ENCODE measurements around the gene TUBB3. TPM values are rescaled to one million over a fixed set of nuclear protein-coding genes. Genes with fewer than 3 reads are reported as not detected.

The TUBB3 gene
- total RNA-seq, 1 donor from 2014 or later: 833 TPM

DNA sequence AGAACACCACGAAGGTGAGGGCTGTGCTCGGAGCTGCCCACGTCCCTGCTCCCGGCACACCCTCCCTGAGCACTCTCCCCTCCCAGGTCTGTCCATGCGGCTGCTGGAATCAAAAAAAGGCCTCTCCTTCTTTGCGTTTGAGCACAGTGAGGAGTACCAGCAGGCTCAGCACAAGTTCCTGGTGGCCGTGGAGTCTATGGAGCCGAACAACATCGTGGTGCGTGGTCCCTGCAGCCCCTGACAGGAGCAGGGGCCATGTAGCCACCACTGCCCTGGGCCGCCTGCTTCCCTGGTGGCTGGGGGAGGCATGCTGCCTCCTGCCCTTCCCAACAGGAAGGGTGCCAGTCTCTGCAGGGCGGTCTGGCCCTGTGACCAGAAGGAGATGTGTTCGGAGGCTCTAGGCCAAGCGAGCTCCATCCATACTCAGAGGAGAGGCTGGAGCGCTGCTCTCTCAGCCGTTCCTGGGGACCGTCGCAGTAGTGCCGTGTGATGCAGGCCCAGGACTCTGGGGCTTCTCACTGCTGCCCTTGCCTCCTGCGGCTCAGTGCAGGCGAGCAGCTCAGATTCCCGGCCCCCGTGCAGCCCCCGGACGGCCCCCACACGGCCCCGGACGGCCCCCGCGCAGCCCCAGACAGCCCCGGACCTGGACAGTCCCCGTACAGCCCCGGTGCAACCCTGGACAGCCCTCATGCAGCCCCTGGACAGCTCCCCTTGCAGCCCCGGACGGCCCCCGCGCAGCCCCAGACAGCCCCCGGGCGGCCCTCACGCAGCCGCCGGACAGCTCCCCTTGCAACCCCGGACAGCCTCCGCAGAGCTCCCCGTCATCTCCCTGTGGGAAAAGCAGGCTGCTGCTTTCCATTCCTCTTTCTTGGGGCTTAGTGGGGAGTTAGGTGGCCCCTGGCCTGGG, 29.2 kb upstream of the TUBB3 start:
- no peak overlapping the region for H3K4me3 ChIP-seq (ENCODE audit: low read depth, low read length)
- TF ChIP-seq, protein P1, sequence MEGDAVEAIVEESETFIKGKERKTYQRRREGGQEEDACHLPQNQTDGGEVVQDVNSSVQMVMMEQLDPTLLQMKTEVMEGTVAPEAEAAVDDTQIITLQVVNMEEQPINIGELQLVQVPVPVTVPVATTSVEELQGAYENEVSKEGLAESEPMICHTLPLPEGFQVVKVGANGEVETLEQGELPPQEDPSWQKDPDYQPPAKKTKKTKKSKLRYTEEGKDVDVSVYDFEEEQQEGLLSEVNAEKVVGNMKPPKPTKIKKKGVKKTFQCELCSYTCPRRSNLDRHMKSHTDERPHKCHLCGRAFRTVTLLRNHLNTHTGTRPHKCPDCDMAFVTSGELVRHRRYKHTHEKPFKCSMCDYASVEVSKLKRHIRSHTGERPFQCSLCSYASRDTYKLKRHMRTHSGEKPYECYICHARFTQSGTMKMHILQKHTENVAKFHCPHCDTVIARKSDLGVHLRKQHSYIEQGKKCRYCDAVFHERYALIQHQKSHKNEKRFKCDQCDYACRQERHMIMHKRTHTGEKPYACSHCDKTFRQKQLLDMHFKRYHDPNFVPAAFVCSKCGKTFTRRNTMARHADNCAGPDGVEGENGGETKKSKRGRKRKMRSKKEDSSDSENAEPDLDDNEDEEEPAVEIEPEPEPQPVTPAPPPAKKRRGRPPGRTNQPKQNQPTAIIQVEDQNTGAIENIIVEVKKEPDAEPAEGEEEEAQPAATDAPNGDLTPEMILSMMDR (conservative IDR thresholded peaks at IDR 0.05; ENCODE audit: low read depth, low read length): no peak
- no peak for DNase-seq (ENCODE audit: low read depth)

DNA sequence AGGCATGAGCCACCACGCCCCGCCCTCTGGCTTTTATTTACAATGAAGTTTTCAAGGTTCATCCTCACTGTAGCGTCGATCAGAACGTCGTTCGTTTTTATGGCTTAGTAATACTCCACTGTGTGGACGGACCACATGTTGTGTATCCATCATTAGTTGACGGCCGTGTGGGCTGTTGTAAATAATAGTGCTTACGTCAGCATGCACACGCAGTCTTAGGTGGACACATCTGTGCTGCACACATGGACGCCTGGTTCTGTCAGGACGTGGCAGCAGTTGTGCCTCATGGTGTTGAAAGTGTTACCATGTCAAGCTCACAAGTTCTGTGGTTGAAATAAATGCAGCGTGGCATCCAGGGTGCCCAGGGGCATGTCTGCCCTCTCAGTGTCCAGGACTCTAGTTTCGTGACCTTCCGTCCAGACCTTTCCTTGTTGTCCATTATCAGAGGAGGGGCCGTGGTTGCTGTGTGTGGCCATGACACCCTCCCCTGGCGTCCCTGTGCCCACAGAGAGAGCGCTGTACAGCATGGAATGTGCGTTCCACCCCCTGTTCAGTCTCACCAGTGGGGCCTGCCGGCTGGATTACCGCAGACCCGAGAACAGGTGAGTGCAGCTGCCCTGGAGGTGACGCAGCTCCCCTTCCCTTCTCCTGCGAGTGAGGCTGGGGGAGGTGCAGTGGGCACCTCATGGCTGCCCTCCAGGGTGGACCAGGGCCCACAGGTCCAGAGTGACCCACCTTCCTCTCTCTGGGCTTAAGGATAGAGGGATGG, 27.5 kb upstream of the TUBB3 start:
- TF ChIP-seq, protein P1 (conservative IDR thresholded peaks at IDR 0.05; ENCODE audit: low read depth, low read length): no peak
- H3K4me3 ChIP-seq (ENCODE audit: low read depth, low read length): no peak overlapping the region
- no peak for DNase-seq (ENCODE audit: low read depth)

DNA sequence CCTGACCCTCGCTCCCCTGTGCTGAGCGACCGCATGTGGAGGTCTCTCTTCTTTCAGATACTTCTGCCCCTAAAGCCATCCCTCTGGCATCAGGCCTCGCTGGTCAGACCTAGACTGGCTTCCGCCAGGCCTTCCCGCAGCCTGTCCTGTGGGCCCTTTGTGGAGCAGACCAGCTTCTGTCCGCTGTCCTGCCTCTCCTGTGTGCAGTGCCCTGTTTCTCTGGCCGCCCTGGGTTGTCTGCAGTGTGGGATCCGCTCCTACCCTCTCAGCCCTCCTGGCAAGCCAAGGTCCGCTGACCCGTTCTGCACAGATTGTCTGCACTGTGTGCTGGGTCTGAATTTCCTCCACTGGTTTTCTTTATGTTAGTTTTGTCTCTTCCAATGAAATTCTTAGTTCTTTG, 25.9 kb upstream of the TUBB3 start:
- H3K4me3 ChIP-seq (ENCODE audit: low read depth, low read length): no peak overlapping the region
- TF ChIP-seq, protein P1 (conservative IDR thresholded peaks at IDR 0.05; ENCODE audit: low read depth, low read length): no peak
- no peak for DNase-seq (ENCODE audit: low read depth)

DNA sequence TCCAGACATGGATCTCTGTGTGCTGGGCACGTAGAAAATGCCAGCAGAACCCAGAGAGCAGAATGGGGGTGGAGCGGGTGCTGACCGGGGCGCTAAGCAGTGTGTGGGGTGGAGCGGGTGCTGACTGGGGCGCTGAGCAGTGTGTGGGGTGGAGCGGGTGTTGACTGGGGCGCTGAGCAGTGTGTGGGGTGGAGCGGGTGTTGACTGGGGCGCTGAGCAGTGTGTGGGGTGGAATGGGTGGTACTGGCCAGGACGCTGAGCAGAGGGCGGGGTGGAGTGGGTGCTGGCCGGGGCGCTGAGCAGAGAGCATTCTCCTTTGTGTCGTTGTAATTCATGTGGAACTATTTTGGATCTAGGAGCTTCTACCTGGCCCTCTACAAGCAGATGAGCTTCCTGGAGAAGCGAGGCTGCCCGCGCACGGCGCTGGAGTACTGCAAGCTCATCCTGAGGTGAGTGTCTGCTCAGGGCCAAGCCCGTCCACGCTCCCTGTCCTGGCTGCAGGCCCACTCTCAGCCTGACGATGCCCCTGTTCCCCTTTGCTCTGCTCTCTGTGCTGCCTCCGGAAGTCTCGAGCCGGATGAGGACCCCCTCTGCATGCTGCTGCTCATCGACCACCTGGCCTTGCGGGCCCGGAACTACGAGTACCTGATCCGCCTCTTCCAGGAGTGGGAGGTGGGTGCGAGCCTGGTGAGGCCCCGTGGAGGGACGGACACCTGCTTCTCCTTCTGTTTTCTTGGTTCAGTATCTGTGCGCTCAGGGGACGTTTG, 24.8 kb upstream of the TUBB3 start:
- DNase-seq (ENCODE audit: low read depth): no peak
- H3K4me3 ChIP-seq (ENCODE audit: low read depth, low read length): no peak overlapping the region
- TF ChIP-seq, protein P1 (conservative IDR thresholded peaks at IDR 0.05; ENCODE audit: low read depth, low read length): no peak

DNA sequence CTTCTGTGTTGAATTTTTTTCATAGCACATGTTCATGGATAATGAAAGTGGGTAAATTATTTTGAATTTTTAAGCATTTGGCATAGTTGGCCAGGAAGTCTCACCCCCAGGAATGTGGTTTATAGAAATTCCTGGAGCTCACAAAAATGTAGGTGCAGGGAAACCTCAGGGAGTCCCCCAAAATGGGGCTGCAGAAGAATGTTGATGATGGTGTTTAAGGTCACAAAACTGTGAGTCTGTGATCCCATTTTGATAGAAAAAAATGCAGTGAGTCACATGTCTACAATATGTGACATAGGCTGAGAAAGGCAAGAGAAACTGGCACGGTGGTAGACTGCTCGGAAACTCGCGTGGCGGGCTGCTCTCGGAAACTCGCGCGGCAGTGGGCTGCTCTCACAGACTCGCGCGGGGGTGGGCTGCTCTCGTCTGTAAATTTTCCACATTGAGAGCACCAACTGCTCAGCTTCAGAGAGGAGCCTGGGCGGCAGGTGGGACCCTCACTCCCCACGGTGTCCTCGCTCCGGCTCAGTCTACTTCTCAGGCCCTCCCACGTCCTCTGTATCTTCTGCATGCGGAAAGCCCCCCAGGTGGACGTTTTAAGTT, 23.2 kb upstream of the TUBB3 start:
- no peak for DNase-seq (ENCODE audit: low read depth)
- no peak overlapping the region for H3K4me3 ChIP-seq (ENCODE audit: low read depth, low read length)
- TF ChIP-seq, protein P1 (conservative IDR thresholded peaks at IDR 0.05; ENCODE audit: low read depth, low read length): no peak

DNA sequence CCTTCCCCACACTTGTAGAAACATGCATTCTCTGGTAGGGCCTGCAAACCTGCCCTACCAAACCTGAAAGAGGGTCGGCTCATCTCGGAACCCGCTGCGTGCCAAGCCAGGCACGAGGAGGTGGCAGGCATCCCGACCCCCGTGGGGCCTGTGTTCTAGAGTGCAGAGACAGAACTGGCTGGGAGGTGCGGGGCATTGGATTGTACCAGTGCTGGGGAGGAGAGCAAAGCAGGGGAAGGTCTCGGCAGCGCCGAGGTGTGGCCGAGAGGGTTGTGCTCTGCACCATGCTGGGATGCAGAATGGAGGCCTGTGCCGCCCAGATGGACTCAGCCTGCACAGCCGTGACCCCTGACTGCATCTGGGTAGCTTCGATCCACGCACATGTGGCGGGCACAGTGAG, 22.3 kb upstream of the TUBB3 start:
- no peak for DNase-seq (ENCODE audit: low read depth)
- no peak overlapping the region for H3K4me3 ChIP-seq (ENCODE audit: low read depth, low read length)
- TF ChIP-seq, protein P1 (conservative IDR thresholded peaks at IDR 0.05; ENCODE audit: low read depth, low read length): no peak

Measured in epithelial cell of proximal tubule (primary cell).